NOMO-1 treated with DMSO at 0.1 percent for 48 hours (cell line): ENCODE data around the gene RAE1.
A peak's percentile ranks its signal among the peaks of the same experiment; 100 is the strongest.
"Not testable (repeated sequence)": the region's sequence is repeated elsewhere in the genome, so short reads cannot be mapped to it uniquely, and the experiment has no call there.

ENCODE experiments used
- DNase-seq: peaks from one replicate; lab custom pipeline; 2025; ENCODE audit not compliant: unreplicated experiment; lab: John Stamatoyannopoulos, UW

RAE1 gene

DNA sequence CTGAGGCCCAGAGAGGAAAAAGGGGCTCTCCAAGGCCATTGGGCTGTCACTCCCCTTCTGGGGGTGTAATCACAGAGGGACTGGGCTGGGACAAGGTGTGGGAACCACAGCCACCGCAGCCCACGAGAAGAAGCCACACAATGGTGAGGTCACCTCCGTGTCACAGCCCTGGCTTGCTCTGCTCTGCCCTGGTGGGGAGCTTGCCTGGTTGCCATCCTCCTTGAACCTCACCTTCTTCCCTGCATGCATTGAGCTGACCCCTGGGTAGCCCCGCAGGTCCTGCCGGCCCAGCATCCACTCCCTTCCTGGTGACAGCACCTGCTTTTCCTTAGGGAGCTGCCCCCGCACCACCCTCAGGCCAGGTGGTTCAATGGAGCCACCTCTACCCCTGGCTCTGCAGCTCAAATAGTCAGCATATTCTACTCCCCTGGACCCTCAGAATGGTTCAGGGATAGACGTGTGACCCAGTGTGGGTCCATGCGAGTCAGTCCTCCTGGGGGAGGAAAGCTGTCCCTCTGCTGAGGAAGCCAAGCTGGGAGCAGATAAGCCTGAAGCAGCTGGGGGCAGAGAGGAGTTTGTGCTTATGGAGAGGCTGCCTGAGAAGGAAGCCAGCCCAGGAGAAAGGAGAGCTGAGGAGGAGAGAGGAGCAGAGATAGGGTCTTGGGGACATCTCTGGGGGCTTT, 61.4 kb downstream of the RAE1 start:
- DNase-seq = no peak

- DNase-seq = no peak
These were observed 62.9 kb downstream of the RAE1 start for GRCh38 chr20:57413986-57414385.

GRCh38 chr20:57414867-57415592, 64.0 kb downstream of the RAE1 start:
- no peak for DNase-seq

- no peak for DNase-seq
These were observed 64.7 kb downstream of the RAE1 start for GRCh38 chr20:57415771-57416170.

GRCh38 chr20:57416296-57417022, 65.4 kb downstream of the RAE1 start:
- DNase-seq = no peak

DNA sequence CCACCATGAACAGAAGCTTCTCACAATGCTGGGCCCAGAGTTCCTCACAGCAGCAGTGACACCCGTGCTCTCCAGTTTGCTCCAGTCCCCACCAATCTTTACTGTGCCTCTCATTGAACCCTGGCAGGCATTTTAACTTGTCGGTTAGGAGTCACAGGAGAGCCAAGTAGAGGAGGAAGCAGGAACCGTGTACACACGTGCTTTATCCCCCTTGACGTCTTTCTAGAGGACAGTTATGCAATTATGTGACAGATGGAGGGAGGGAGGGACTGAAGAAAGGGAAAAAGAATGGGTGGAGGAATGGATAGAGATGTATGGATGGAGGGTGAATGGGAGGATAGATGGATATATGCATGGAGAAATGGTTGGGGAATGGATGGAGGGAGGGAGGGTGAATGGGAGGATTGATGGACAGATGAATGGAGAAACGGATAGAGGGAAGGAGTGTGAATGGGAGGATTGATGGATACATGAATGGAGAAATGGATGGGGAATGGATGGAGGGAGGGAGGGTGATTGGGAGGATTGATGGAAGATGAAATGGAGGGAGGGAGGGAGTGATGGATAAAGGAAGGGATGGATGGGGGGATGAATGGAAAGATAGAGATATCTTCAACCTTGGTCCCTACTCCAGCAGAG, 66.1 kb downstream of the RAE1 start:
- peak; percentile 14 for DNase-seq

GRCh38 chr20:57417830-57418780, 67.0 kb downstream of the RAE1 start:
- no peak for DNase-seq

DNA sequence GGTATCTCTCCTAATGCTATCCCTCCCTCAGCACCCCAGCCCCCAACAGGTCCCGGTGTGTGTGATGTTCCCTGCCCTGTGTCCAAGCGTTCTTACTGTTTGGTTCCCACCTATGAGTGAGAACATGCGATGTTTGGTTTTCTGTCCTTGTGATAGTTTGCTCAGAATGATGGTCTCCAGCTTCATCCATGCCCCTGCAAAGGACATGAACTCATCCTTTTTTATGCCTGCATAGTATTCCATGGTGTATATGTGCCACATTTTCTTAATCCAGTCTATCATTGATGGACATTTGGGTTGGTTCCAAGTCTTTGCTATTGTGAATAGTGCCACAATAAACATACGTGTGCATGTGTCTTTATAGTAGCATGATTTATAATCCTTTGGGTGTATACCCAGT, 68.4 kb downstream of the RAE1 start:
- not testable (repeated sequence) for DNase-seq

DNA sequence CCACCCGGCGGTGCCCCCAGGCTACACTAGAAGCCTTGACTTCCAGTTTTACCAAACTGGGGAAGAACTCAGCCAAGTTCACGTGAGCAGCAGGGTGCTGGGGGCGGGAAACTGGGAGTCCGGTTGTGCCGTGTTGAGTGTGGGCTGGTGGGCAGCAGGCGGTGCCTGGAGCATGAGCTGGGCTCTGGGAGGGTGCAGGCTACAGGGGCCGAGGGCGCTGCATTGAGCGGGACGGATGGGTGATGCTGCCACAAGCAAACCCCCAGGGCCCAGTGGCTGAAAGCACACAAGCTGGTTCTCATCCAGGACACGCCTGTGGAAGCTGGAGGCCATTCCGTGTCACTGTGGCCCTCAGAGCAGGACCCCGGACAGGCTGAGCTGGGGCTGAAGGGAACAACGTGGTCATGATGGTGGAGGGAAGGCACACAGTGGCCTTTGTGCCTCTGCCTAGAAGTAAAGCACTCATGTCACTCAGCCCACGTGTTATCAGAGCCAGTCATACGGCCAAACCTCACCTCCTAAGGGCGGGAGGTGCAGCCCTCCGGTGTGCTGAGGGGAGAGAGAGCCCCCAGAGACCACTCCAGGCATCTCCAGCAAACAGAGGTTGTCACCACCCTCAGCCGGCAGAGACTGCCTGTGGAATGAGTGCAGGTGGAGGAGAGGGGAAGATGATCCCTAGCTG, 69.7 kb downstream of the RAE1 start:
- DNase-seq = no peak

- DNase-seq = no peak
These were observed 70.5 kb downstream of the RAE1 start for GRCh38 chr20:57421253-57422220.

DNA sequence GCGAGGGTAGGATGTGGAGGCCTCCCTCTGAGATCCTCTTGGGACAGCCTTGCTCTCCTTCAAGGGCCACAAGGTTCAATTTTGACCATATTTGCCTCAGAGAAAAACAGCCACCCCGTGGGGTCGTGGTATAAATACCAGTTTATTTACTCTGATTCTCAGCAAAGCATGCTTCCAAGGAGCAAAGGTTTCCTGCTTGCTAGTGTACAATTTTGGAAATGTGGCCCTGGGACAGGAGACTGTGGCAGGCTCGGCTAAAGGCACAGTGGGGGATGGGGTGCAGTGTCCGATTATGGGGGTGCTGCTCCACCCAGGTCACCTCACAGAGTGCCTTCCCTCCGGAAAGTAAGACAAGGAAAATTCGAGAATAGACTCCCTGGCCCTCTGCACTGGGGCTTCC, 71.2 kb downstream of the RAE1 start:
- DNase-seq = no peak

DNA sequence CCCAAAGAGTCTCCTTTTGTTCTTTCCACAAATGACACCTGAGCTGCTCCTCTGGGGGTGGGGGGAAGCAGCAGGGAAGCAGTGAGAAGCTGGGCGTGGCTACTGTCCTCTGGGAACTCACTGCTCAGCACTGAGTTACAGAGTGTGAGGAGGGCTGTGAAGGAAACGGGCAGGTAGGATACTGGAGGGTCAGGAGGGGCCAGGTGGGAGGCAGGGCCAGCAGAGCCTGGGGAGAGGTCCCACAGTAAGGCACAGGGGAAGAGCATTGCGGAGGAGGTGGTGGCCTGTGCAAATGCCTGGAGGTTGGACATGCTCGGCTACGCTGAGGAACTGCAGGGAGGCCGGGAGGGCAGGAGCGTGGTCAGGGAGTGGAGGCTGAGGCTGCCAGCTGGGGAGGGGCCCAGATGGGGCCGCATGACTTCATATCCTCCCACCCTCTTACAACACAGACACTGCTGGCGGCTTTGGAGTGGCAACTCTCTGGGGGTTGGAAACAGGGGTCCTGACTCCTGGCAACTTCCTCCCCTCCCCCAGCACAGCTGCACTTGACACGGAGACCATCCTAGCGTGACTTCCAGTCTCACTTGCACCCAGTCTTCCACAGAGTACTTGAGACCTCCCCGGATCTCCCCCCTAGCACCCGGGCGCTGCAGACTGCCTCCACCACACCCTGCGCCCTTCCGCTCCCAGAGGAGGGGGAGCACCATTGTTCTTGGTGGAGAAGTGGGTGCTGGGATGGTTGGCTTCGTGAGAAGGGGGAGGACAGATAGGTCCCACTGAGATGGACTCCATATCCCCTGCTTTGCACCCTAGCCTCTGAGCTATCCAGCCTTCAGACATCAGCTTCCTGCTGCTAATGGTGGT, 74.3 kb downstream of the RAE1 start:
- DNase-seq = peak; percentile 21

- DNase-seq = no peak
These were observed 75.2 kb downstream of the RAE1 start for GRCh38 chr20:57426271-57426689.

DNA sequence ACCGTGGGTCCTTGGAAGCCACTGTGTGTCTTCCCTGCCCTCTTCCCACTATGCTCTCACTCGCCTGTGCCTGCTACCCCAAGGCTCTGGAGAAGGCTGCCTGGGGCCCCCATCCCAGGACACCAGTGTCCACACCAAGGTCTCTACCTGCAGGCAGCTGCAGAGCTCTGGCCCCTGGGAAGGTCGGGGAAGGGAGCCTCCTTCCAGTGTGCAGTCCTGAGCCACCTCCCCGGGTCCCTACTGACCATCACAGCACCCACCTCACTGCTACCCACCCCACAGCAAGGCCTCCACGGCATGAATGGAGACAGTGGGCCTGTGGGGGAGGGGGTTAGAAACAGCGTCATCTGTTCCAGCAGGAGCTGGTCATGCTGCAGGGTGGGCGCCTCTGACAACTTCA, 75.8 kb downstream of the RAE1 start:
- DNase-seq = no peak

DNA sequence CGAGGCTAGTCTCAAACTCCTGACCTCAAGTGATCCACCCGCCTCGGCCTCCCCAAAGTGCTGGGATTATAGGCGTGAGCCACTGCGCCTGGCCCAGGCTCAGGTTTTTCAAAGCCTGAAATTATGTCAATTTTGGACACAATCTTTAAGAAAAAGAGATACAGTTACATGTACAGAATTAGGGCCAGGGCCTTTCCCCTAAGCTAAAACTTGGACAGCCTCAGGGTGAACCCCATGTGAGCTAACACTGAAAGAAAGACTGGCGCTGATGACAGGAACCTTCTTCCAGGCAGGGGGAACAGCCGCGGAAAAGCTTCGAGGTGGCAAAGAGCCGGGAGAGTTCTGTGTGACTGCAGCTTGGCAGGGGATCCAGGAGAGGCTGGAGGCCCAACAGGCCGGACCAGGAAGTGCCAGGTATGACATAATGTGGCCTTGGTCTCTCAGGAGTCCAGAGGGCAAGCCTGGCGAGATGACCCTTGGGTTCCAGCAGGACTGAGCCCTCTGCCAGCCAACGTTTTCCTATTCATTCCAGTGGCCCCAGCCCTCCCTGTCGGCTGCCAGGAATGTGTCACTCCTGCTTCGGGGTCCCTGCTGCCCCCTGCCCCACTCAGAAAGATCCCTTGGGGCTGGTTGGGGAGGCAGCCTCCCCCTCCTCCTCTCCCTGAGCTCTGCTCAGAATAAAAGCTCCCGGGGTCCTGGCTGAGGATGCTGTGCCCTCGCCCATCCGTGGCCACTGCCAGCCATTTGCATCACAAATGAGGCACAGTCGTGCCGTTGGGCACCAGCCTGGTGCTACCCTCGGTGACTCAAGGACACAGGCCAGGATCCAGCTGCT, 77.5 kb downstream of the RAE1 start:
- no peak for DNase-seq
